ES-I3 (cell line): Measurements from ENCODE around the gene KAZN.

Source experiments
- H3K36me3 ChIP-seq: 2 replicates; pipeline ENCODE4 v1.6.1; 2013; ENCODE audit warnings: mild to moderate bottlenecking, low read length, control low read depth, moderate library complexity; ENCODE audit not compliant: insufficient read depth
- H3K4me1 ChIP-seq: 2 replicates; pipeline ENCODE4 v1.6.1; 2013; ENCODE audit warnings: mild to moderate bottlenecking, control low read depth, low read length; ENCODE audit not compliant: insufficient read depth
- H3K9ac ChIP-seq: 2 replicates; pipeline ENCODE4 v1.6.1; 2013; ENCODE audit warnings: low read depth, mild to moderate bottlenecking, low read length, moderate library complexity
- H3K9me3 ChIP-seq: 2 replicates; pipeline ENCODE4 v1.6.1; 2013; ENCODE audit warnings: mild to moderate bottlenecking, low read length, moderate library complexity; ENCODE audit not compliant: control insufficient read depth, insufficient read depth

Gene KAZN

DNA sequence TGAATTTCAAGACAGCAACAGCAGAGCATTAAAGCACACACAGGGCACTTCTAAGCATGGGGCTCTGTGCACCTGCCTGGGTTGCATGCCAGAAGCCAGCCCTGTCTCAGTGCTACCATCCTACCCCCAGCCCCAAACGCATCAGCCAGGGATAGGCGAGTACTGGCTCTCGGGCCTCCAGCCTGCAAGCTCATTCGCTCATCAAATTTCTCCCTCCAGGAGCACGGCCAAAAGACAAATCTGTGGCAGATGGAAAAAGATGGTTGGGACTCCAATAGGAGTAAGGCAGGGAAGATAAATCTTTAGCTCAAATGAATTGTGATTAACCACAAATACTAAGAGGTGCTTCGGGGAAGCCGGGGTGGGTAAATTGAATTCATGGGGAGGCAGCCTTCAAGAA, 189.6 kb downstream of the KAZN start:
- Histone ChIP-seq H3K36me3 (no peaks in the 10 kb centered on the region; the same call in 1 of the 2 replicates), H3K9me3 (no peaks in the 10 kb centered on the region), H3K9ac (no peak overlapping the region), H3K4me1 (peaks cover 6% of the 10 kb centered on the region; the same call in 1 of the 2 replicates)

- no peaks in the 10 kb centered on the region; the same call in 1 of the 2 replicates for H3K36me3 ChIP-seq
- peaks cover 5% of the 10 kb centered on the region; the same call in 1 of the 2 replicates for H3K4me1 ChIP-seq
- no peak overlapping the region for H3K9ac ChIP-seq
- no peaks in the 10 kb centered on the region for H3K9me3 ChIP-seq
Measured at GRCh38 chr1:14790982-14791381, 192.5 kb downstream of the KAZN start.

- H3K9me3 ChIP-seq: no peaks in the 10 kb centered on the region
- no peaks in the 10 kb centered on the region; the same call in 1 of the 2 replicates for H3K36me3 ChIP-seq
- no peaks in the 10 kb centered on the region for H3K4me1 ChIP-seq
- no peak overlapping the region for H3K9ac ChIP-seq
Measured at GRCh38 chr1:14791654-14792053, 193.2 kb downstream of the KAZN start.

GRCh38 chr1:14794136-14794768, 195.8 kb downstream of the KAZN start:
- H3K9me3 ChIP-seq: no peaks in the 10 kb centered on the region
- H3K36me3 ChIP-seq: no peaks in the 10 kb centered on the region
- H3K9ac ChIP-seq: no peak overlapping the region
- no peaks in the 10 kb centered on the region for H3K4me1 ChIP-seq

DNA sequence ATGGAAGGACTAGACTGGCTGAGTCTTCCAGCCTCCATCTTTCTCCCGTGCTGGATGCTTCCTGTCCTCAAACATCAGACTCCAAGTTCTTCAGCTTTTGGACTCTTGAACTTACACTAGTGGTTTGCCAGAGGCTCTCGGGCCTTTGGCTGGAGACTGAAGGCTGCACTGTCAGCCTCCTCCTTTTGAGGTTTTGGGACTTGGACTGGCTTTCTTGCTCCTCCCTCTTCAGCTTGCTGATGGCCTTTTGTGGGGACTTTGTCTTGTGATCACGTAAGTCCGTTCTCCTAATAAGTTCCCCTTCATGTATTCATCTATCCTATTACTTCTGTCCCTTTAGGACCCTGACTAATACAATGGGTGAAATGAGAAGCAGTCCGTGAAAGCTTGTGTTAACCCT, 196.4 kb downstream of the KAZN start:
- Histone ChIP-seq H3K4me1 (no peaks in the 10 kb centered on the region), H3K9me3 (no peaks in the 10 kb centered on the region), H3K9ac (no peak overlapping the region), H3K36me3 (no peaks in the 10 kb centered on the region)

DNA sequence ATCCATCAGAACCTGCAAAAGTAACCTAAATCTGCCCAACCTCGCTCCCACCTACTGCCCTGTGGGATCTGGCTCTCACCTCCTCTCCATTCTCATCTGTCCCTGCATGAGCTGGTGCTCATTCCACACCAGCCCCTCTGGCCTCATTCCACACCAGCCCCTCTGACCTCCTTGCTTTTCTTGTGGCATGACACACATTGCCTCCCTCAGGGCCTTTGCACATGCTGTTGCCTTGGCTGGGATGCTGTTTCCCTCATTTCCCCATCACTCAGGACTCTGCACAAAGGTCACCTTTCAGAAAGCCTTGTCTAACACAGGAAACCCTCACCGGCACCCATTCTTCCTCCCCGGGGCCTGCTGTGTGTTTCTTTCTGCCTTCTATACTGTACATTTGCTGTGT, 197.1 kb downstream of the KAZN start:
- no peaks in the 10 kb centered on the region for H3K9me3 ChIP-seq
- H3K36me3 ChIP-seq: no peaks in the 10 kb centered on the region
- H3K9ac ChIP-seq: no peak overlapping the region
- H3K4me1 ChIP-seq: no peaks in the 10 kb centered on the region

DNA sequence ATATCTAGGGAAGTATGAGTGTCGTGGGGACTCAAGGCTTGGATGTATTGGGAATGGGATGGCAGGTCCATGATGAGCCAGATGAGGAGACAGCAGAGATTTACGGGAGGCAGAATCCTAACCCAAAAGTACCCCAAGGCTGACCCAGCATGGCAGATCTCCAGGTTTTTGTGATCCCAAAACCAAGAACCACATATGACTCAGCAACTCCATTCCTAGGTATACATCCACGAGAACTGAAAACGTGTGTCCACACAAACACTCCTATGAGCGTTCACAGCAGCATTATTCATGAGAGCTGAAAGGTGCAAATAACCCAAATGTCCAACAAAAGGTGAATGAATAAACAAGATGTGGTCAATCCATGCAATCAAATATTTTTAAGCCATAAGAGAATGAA, 201.5 kb downstream of the KAZN start:
- no peak overlapping the region for H3K9ac ChIP-seq
- H3K4me1 ChIP-seq: no peaks in the 10 kb centered on the region
- no peaks in the 10 kb centered on the region for H3K9me3 ChIP-seq
- no peaks in the 10 kb centered on the region for H3K36me3 ChIP-seq

DNA sequence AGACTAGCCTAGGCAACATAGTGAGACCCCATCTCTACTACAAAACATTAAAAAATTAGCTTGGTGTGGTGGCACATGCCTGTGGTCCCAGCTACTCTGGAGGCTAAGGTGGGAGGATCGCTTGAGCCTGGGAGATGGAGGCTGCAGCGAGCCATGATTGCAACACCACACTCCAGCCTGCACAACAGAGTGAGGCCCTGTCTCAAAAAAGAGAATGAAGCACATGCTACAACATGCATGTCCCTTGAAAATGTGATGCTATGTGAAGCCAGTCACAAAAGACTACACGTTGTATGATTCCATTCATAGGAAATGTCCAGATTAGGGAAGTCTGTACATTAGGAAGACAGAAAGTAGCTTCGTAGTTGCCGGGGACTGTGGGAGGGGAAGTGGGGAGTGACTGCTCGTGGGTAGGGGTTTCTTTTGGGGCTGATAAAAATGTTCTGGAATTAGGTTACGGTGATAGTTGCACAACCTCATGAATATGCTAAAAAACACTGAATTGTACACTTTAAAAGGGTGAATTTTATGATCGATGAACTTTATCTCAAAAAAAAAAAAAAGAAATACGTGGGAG, 202.1 kb downstream of the KAZN start:
- H3K9ac ChIP-seq: no peak overlapping the region

GRCh38 chr1:14803002-14803789, 204.7 kb downstream of the KAZN start:
- H3K4me1 ChIP-seq: no peaks in the 10 kb centered on the region
- H3K9ac ChIP-seq: no peak overlapping the region
- H3K9me3 ChIP-seq: peaks cover 9% of the 10 kb centered on the region
- H3K36me3 ChIP-seq: no peaks in the 10 kb centered on the region

More for the DNA sequence above, 202.1 kb downstream of the KAZN start:
- no peaks in the 10 kb centered on the region for H3K36me3 ChIP-seq
- H3K9me3 ChIP-seq: no peaks in the 10 kb centered on the region
- no peaks in the 10 kb centered on the region for H3K4me1 ChIP-seq

DNA sequence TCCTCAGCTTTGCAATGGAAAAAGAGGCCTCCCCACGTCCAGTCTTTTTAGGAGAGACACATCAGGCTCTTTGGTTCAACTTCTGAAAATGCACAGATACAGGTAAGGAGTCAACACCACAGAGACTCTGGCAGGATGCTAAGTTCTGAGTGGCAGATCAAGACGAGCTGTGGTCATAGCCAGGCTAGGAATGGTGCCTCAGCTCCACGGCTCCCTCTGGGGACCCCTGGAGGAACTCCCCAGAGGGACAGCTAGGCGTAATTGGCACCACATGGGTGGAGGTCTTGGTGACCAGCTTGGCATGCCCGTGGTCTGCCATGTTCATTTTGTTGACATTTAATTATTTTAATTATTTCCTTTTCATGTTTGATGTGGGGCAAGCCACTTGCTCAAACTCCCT, 206.1 kb downstream of the KAZN start:
- Histone ChIP-seq H3K9me3 (peaks cover 9% of the 10 kb centered on the region), H3K9ac (no peak overlapping the region)

DNA sequence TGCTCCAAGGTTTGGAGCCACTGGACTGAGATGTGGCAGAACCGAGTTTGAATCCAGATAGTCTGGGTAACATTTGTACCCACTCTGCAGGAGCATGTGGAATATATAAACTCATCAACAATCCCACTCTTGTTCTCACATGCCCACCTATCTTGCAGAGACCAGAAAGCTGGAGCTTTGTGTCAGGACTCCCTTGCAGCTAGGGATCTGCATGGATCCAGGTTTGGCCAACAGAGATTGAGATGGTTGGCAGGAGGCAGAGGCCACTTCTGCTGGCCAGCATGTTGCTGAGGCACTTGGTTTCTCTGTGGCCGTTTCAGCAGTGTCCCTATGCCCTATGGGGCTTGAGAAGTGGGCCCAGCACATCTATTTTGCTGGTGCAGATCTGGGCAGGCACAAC, 208.3 kb downstream of the KAZN start:
- Histone ChIP-seq H3K9me3 (peaks cover 9% of the 10 kb centered on the region), H3K36me3 (no peaks in the 10 kb centered on the region), H3K4me1 (no peaks in the 10 kb centered on the region; the same call in 1 of the 2 replicates), H3K9ac (no peak overlapping the region)

More for the DNA sequence above, 206.1 kb downstream of the KAZN start:
- Histone ChIP-seq H3K36me3 (no peaks in the 10 kb centered on the region), H3K4me1 (no peaks in the 10 kb centered on the region)

DNA sequence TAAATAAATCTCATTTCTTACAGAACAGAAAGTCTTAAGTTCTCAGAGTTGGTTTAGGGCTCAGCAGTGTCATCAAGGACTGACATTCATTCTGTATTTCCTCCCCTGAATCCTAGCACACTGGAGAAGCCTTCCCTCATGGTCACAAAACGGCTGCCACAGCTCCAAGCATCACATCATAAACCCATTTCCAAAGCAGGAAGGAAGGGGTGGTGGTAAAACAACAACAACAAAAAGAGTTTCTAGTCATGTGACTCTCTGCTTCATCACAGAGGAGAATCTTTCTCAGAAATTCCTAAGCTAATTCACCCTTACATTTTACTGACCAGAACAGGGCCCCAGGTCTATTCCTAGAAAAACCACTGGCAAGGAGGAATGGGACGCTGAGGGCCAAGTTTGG, 210.3 kb downstream of the KAZN start:
- no peaks in the 10 kb centered on the region for H3K36me3 ChIP-seq
- H3K4me1 ChIP-seq: no peaks in the 10 kb centered on the region; the same call in 1 of the 2 replicates
- H3K9me3 ChIP-seq: peaks cover 9% of the 10 kb centered on the region
- H3K9ac ChIP-seq: no peak overlapping the region

DNA sequence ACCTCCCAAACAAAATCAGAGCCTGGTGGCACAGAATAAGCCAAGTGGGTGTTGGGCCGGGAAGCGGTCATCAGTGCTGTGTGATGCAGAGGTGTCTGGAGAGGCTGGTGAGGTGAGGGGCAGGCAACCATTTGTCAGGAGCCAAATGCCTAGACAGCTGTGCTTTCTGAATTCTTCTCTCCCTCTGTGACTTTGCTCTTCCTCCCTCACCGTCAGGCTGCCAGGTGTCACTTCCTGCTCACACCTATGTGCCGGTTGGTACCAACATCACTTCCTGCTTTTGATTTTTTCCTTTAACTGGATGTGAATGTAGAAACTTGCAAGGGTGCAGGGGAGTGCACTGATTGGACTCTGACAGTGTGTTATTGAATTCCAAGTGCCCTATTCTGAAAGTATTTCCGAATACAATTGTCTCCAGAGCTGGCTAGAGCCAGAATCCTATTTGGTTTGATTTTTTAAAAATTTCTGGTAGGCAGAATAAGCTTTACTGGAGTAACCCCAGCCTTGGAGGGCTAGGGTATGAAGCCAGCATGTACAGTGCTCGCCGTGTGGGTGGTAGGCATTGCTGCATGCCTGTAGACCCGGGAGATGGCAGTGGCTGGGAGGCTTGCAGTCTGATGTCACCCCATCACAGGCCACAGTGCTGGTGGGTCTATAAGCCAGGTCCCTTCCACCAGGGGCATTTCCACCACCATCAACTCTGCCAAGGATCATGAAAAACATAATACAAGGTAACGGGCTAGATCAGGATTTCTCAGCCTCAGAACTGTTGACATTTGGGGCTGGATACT, 210.9 kb downstream of the KAZN start:
- no peaks in the 10 kb centered on the region; the same call in 1 of the 2 replicates for H3K4me1 ChIP-seq

More for the DNA sequence above, 210.9 kb downstream of the KAZN start:
- Histone ChIP-seq H3K9me3 (peaks cover 9% of the 10 kb centered on the region), H3K9ac (no peak overlapping the region), H3K36me3 (no peaks in the 10 kb centered on the region)
